ENCODE results near the gene POC1A. TPM values are rescaled to one million over a fixed set of nuclear protein-coding genes. Genes with fewer than 3 reads are reported as not detected.

The POC1A gene
- polyA plus RNA-seq, 1 donor from 2014 or later, result 1.3 TPM

- TF ChIP-seq EZH2 (IDR thresholded peaks at IDR 0.05; ENCODE audit: borderline replicate concordance, insufficient read depth, low read length, poor library complexity, severe bottlenecking) (no peak), POLR2AphosphoS5 (IDR thresholded peaks at IDR 0.05) (no peak), EP300 (conservative IDR thresholded peaks at IDR 0.05; ENCODE audit: poor library complexity, severe bottlenecking) (no peak), CTCF (IDR thresholded peaks at IDR 0.05; ENCODE audit: poor library complexity, severe bottlenecking) (no peak), SMC3 (conservative IDR thresholded peaks at IDR 0.05; ENCODE audit: poor library complexity) (no peak), MXI1 (conservative IDR thresholded peaks at IDR 0.05; ENCODE audit: poor library complexity, severe bottlenecking) (no peak), TAF1 (IDR thresholded peaks at IDR 0.05; ENCODE audit: low read depth) (no peak), RAD21 (conservative IDR thresholded peaks at IDR 0.05) (no peak), REST (IDR thresholded peaks at IDR 0.05; ENCODE audit: borderline replicate concordance) (no peak)
- H3K27me3 ChIP-seq (ENCODE audit: insufficient read depth, low read depth, low read length), result no peaks in the 10 kb centered on the region
Measured at GRCh38 chr3:52184690-52185089, 30.5 kb upstream of the POC1A start.

GRCh38 chr3:52183786-52184445 is 29.7 kb upstream of the POC1A start:
- TF ChIP-seq MXI1 (conservative IDR thresholded peaks at IDR 0.05; ENCODE audit: poor library complexity, severe bottlenecking) (no peak), RAD21 (conservative IDR thresholded peaks at IDR 0.05) (no peak), REST (IDR thresholded peaks at IDR 0.05; ENCODE audit: borderline replicate concordance) (no peak), EZH2 (IDR thresholded peaks at IDR 0.05; ENCODE audit: borderline replicate concordance, insufficient read depth, low read length, poor library complexity, severe bottlenecking) (no peak), EP300 (conservative IDR thresholded peaks at IDR 0.05; ENCODE audit: poor library complexity, severe bottlenecking) (no peak), SMC3 (conservative IDR thresholded peaks at IDR 0.05; ENCODE audit: poor library complexity) (no peak), POLR2AphosphoS5 (IDR thresholded peaks at IDR 0.05) (no peak), TAF1 (IDR thresholded peaks at IDR 0.05; ENCODE audit: low read depth) (no peak), CTCF (IDR thresholded peaks at IDR 0.05; ENCODE audit: poor library complexity, severe bottlenecking) (no peak)
- no peak overlapping the region for H3K4me3 ChIP-seq (ENCODE audit: low read length)
- no peaks in the 10 kb centered on the region for H3F3A ChIP-seq (ENCODE audit: insufficient read depth, low read length, poor library complexity, severe bottlenecking)
- H4K20me1 ChIP-seq (ENCODE audit: insufficient read depth), result no peaks in the 10 kb centered on the region
- H3K4me2 ChIP-seq (ENCODE audit: low read length), result no peak overlapping the region
- no peaks in the 10 kb centered on the region for H3K9me2 ChIP-seq (ENCODE audit: insufficient read depth, low read length)
- no peaks in the 10 kb centered on the region for H3K79me2 ChIP-seq (replicated peaks; ENCODE audit: insufficient read depth, low read length)
- no peaks in the 10 kb centered on the region for H3K9me3 ChIP-seq (ENCODE audit: low read length)
- no peak overlapping the region for H3K9ac ChIP-seq (ENCODE audit: low read length)
- no peak overlapping the region for H2AFZ ChIP-seq (ENCODE audit: low read depth, low read length)
- no peaks in the 10 kb centered on the region for H3K27me3 ChIP-seq (ENCODE audit: insufficient read depth, low read depth, low read length)
- H3K27ac ChIP-seq (ENCODE audit: low read length), result no peak overlapping the region
- no peaks in the 10 kb centered on the region for H3K36me3 ChIP-seq (ENCODE audit: insufficient read depth, low read length)

More at GRCh38 chr3:52184690-52185089, 30.5 kb upstream of the POC1A start:
- Histone ChIP-seq H3K4me3 (ENCODE audit: low read length) (no peak overlapping the region), H3K79me2 (replicated peaks; ENCODE audit: insufficient read depth, low read length) (no peaks in the 10 kb centered on the region), H3F3A (ENCODE audit: insufficient read depth, low read length, poor library complexity, severe bottlenecking) (no peaks in the 10 kb centered on the region), H4K20me1 (ENCODE audit: insufficient read depth) (no peaks in the 10 kb centered on the region), H2AFZ (ENCODE audit: low read depth, low read length) (no peak overlapping the region), H3K36me3 (ENCODE audit: insufficient read depth, low read length) (no peaks in the 10 kb centered on the region), H3K9ac (ENCODE audit: low read length) (no peak overlapping the region), H3K9me2 (ENCODE audit: insufficient read depth, low read length) (no peaks in the 10 kb centered on the region), H3K9me3 (ENCODE audit: low read length) (no peaks in the 10 kb centered on the region), H3K4me2 (ENCODE audit: low read length) (no peak overlapping the region), H3K27ac (ENCODE audit: low read length) (no peak overlapping the region)

Measured in neural cell (in vitro differentiated cells).